GM12878 (cell line): Measurements from ENCODE around the gene BMPR1B. TPM values are rescaled to one million over a fixed set of nuclear protein-coding genes. Genes with fewer than 3 reads are reported as not detected.

ENCODE experiments used
- ATAC-seq: fragments of 200-7000 bp; cut with Tn5 transposase; 3 replicates; pipeline ENCODE4 v1.9.1; 2020; ENCODE audit warnings: mild to moderate bottlenecking, moderate library complexity
- BruUV-seq: library from RNA; stranded (reverse); fragments of 400-500 nt; replicated peaks from 2 replicates; lab custom pipeline; 2021; lab: Mats Ljungman, UMichigan
- CTCF ChIA-PET: fragments of 300-600 bp; sonication (Branson Sonifier 250); formaldehyde crosslinking; extraction: SDS; loops from one replicate; lab custom pipeline; 2021; ENCODE audit warnings: inconsistent platforms; lab: Yijun Ruan, JAX
- POLR2A ChIA-PET: fragments of 350-600 bp; formaldehyde crosslinking; extraction: SDS; loops from one replicate; lab custom pipeline; 2021; ENCODE audit warnings: inconsistent platforms; lab: Charles Lee
- RAD21 ChIA-PET: fragments of 300-600 bp; sonication (Branson Sonifier 250); formaldehyde crosslinking; loops from one replicate; lab custom pipeline; 2023; ENCODE audit warnings: antibody characterized with exemption; ENCODE audit not compliant: unreplicated experiment; lab: Charles Lee
- SMC1A ChIA-PET: fragments of 300-600 bp; sonication (Branson Sonifier 250); formaldehyde crosslinking; loops from one replicate; lab custom pipeline; 2023; ENCODE audit not compliant: unreplicated experiment, uncharacterized antibody; lab: Charles Lee
- DNase-seq: peaks from one replicate; pipeline ENCODE4 v3.0.0-alpha.2; 2011; ENCODE audit warnings: low read depth, low spot score
- FAIRE-seq: peaks from 3 replicates; lab custom pipeline; 2011; peaks lifted over from hg19 to GRCh38; lab: Jason Lieb, UNC
- H2AFZ ChIP-seq: 2 replicates; pipeline ENCODE4 v1.6.0; 2011; ENCODE audit warnings: low read depth, low read length, control low read depth; ENCODE audit not compliant: control insufficient read depth
- H3K27ac ChIP-seq: 2 replicates; pipeline ENCODE4 v1.5.1; 2011; ENCODE audit warnings: control low read depth; ENCODE audit not compliant: control insufficient read depth, insufficient read depth
- H3K27me3 ChIP-seq, 2 experiments: replicated peaks in 1 of 2; 2 replicates each; pipeline versions ENCODE4 v1.6.0 to v1.6.1; 2011; ENCODE audit warnings: low read length in 1 of 2; ENCODE audit not compliant: control insufficient read depth in 2 of 2, insufficient read depth in 2 of 2
- H3K36me3 ChIP-seq, 2 experiments: 2 replicates each; pipeline ENCODE4 v1.5.1; 2011; ENCODE audit warnings: low read length in 1 of 2; ENCODE audit not compliant: control insufficient read depth in 2 of 2, insufficient read depth in 2 of 2
- H3K4me1 ChIP-seq: 2 replicates; pipeline ENCODE4 v1.6.1; 2011; ENCODE audit warnings: mild to moderate bottlenecking, low read length, moderate library complexity, mixed read lengths; ENCODE audit not compliant: control insufficient read depth, insufficient read depth
- H3K4me2 ChIP-seq: 2 replicates; pipeline ENCODE4 v1.6.0; 2011; ENCODE audit warnings: control low read depth; ENCODE audit not compliant: control insufficient read depth, insufficient read depth
- H3K4me3 ChIP-seq: fragments of 200-600 bp; sonication (generic); 2 replicates; pipeline ENCODE4 v1.5.1; 2016
- H3K79me2 ChIP-seq: 2 replicates; pipeline ENCODE4 v1.6.0; 2011; ENCODE audit warnings: low read length; ENCODE audit not compliant: control insufficient read depth, insufficient read depth
- H3K9ac ChIP-seq: 2 replicates; pipeline ENCODE4 v1.8.0; 2011; ENCODE audit warnings: low read length, control low read depth, mixed read lengths; ENCODE audit not compliant: control insufficient read depth, insufficient read depth
- H3K9me3 ChIP-seq: replicated peaks from 3 replicates; pipeline ENCODE4 v1.5.1; 2011; ENCODE audit warnings: mild to moderate bottlenecking, low read length; ENCODE audit not compliant: control insufficient read depth, insufficient read depth
- H4K20me1 ChIP-seq: 2 replicates; pipeline ENCODE4 v1.6.0; 2011; ENCODE audit not compliant: control insufficient read depth, insufficient read depth
- HDGF ChIP-seq: fragments of 450-650 bp; IDR thresholded peaks from 2 replicates; pipeline ENCODE4 v1.6.1; 2016; ENCODE audit warnings: antibody characterized with exemption
- MEF2A ChIP-seq: IDR thresholded peaks from 2 replicates; pipeline ENCODE4 v1.6.1; 2011; ENCODE audit warnings: low read depth, mild to moderate bottlenecking, low read length, moderate library complexity; ENCODE audit not compliant: insufficient read depth
- NBN ChIP-seq: fragments of 450-650 bp; IDR thresholded peaks from 2 replicates; pipeline ENCODE4 v1.6.1; 2016
- NFXL1 ChIP-seq: fragments of 450-650 bp; IDR thresholded peaks from 2 replicates; pipeline ENCODE4 v1.6.1; 2017; ENCODE audit warnings: antibody characterized with exemption, mild to moderate bottlenecking, borderline replicate concordance
- NRF1 ChIP-seq: conservative IDR thresholded peaks from 2 replicates; pipeline ENCODE4 v1.6.1; 2011; ENCODE audit warnings: mild to moderate bottlenecking, low read depth, low read length, improper control_type of control experiment
- RAD51 ChIP-seq: fragments of 450-650 bp; IDR thresholded peaks from 2 replicates; pipeline ENCODE4 v1.6.1; 2016; ENCODE audit warnings: moderate library complexity, mild to moderate bottlenecking, inconsistent platforms
- SIX5 ChIP-seq: IDR thresholded peaks from 2 replicates; pipeline ENCODE4 v1.6.1; 2011; ENCODE audit warnings: mild to moderate bottlenecking, low read depth, low read length, moderate library complexity; ENCODE audit not compliant: severe bottlenecking
- SMAD5 ChIP-seq: IDR thresholded peaks from 2 replicates; pipeline ENCODE4 v1.6.1; 2016; ENCODE audit warnings: antibody characterized with exemption, low read depth
- SMC3 ChIP-seq: IDR thresholded peaks from 2 replicates; pipeline ENCODE4 v1.6.1; 2011; ENCODE audit warnings: low read length, improper control_type of control experiment, borderline replicate concordance
- SREBF1 ChIP-seq: IDR thresholded peaks from 2 replicates; pipeline ENCODE4 v1.6.1; 2012; ENCODE audit warnings: mild to moderate bottlenecking, low read length
- SUZ12 ChIP-seq: fragments of 200-600 bp; sonication (generic); IDR thresholded peaks from one replicate; pipeline ENCODE4 v1.6.1; 2018; ENCODE audit warnings: antibody characterized with exemption, mild to moderate bottlenecking; ENCODE audit not compliant: unreplicated experiment
- WRNIP1 ChIP-seq: IDR thresholded peaks from 2 replicates; pipeline ENCODE4 v1.6.1; 2011; ENCODE audit warnings: low read depth, low read length, improper control_type of control experiment, borderline replicate concordance
- ZBED1 ChIP-seq: IDR thresholded peaks from 2 replicates; pipeline ENCODE4 v1.6.1; 2016; ENCODE audit warnings: borderline replicate concordance
- ZBTB11 ChIP-seq: fragments of 450-650 bp; formaldehyde crosslinking; IDR thresholded peaks from 2 replicates; pipeline ENCODE4 v1.5.0; 2022; ENCODE audit warnings: mild to moderate bottlenecking, missing genetic modification characterization
- ZNF207 ChIP-seq: fragments of 450-650 bp; IDR thresholded peaks from 2 replicates; pipeline ENCODE4 v1.6.1; 2014; ENCODE audit warnings: antibody characterized with exemption, mild to moderate bottlenecking, borderline replicate concordance
- ZSCAN29 ChIP-seq: fragments of 450-650 bp; IDR thresholded peaks from 2 replicates; pipeline ENCODE4 v1.6.1; 2017; ENCODE audit warnings: mild to moderate bottlenecking, moderate library complexity
- WGBS: methylation state at CpG from one replicate; pipeline ENCODE4 v1.1.6; 2016; ENCODE audit warnings: low lambda C conversion rate; ENCODE audit not compliant: insufficient replicate concordance, insufficient coverage; ENCODE audit errors: missing lambda C conversion rate; 5-methylcytosine and 5-hydroxymethylcytosine counted together
- in situ Hi-C: fragments of 300-500 bp; cut with MboI; formaldehyde crosslinking; loops from 9 replicates; pipeline ENCODE4 v1.14.3; 2018; ENCODE audit warnings: mixed read lengths
- intact Hi-C: fragments of 100-400 bp; cut with micrococcal nuclease; formaldehyde crosslinking; loops from one replicate; pipeline ENCODE4 v1.14.2; 2022; ENCODE audit not compliant: unreplicated experiment
- polyA plus RNA-seq, 11 experiments: library from polyadenylated mRNA; depleted of rRNA in 4 of 11; unstranded in 6 of 11; stranded (reverse) in 5 of 11; fragments of >200 nt; fragmentation: Nextera tagmentation in 4 of 11; fragmentation: Illumina TruSeq in 1 of 11; extraction: Ambion mirVana in 4 of 11; extraction: Trizol in 1 of 11; gene quantifications; 1 replicate in 1 of 11; 2 replicates in 10 of 11; pipeline versions ENCODE4 v1.2.1 to v1.2.3, GENCODE V29; 2011 to 2016; ENCODE audit warnings: inconsistent platforms in 2 of 11, missing spikeins in 2 of 11, low read depth in 1 of 11
- total RNA-seq, 4 experiments: library from RNA; depleted of rRNA in 3 of 4; stranded (reverse); fragments of >200 nt in 3 of 4; fragmentation: Illumina TruSeq in 1 of 4; extraction: Trizol in 1 of 4; gene quantifications; 2 replicates each; pipeline versions ENCODE4 v1.2.1 to v1.2.3, GENCODE V29; 2013 to 2021

BMPR1B gene
- total and polyA plus RNA-seq, 10 of the 15 experiments (the other 5 are each of a cell fraction or from before 2014, with no cell fraction given) = not detected

- H3K4me3 ChIP-seq = no peak overlapping the region
- no TSS peak for BruUV-seq
- H3K36me3 ChIP-seq = no peaks in the 10 kb centered on the region
- no peaks in the 10 kb centered on the region for H4K20me1 ChIP-seq
- H3K79me2 ChIP-seq = no peaks in the 10 kb centered on the region
- SMC1A ChIA-PET = no interaction called here
- H3K4me2 ChIP-seq = no peak overlapping the region
- POLR2A ChIA-PET = no interaction called here
- H3K9ac ChIP-seq = no peak overlapping the region
- RAD21 ChIA-PET = no interaction called here
- H3K9me3 ChIP-seq = no peaks in the 10 kb centered on the region
- ATAC-seq (no peak), FAIRE-seq (no peak), DNase-seq (no peak)
- CTCF ChIA-PET = no interaction called here
- TF ChIP-seq WRNIP1 (no peak), ZNF207 (no peak), NBN (no peak), SUZ12 (no peak), HDGF (no peak), SIX5 (no peak), RAD51 (no peak), SREBF1 (no peak), SMC3 (no peak), ZSCAN29 (no peak), ZBTB11 (CRISPR knock-in tag) (no peak), NFXL1 (no peak), SMAD5 (no peak), MEF2A (no peak), NRF1 (no peak), ZBED1 (no peak)
- WGBS = 40% methylated on average over 1 of the region's 1 CpG
- in situ Hi-C loops = no loop called here
- no peak overlapping the region for H3K27ac ChIP-seq
- no peaks in the 10 kb centered on the region for H3K4me1 ChIP-seq
- H3K27me3 ChIP-seq = 0 out of 4 replicates have a peak, but pooled peaks cover 0 to under 1% of the 10 kb centered on the region in 2 experiments
- H2AFZ ChIP-seq = no peak overlapping the region
- intact Hi-C loops = no loop called here
Measured at GRCh38 chr4:95014068-95014467, 256.3 kb downstream of the BMPR1B start.
